A549 (cell line): ENCODE data around the gene NEUROG1. TPM values are rescaled to one million over a fixed set of nuclear protein-coding genes. Genes with fewer than 3 reads are reported as not detected.

Source experiments
- ATAC-seq, 2 experiments: fragments of 200-7000 bp in 1 of 2; fragments of >200 bp in 1 of 2; cut with Nextera tagmentation in 1 of 2; cut with Tn5 transposase in 1 of 2; 3 replicates each; pipeline versions ENCODE4 v1.8.0 to v1.9.1; 2018 to 2020; ENCODE audit warnings: mild to moderate bottlenecking in 1 of 2, moderate library complexity in 1 of 2
- CTCF ChIA-PET: fragments of 300-600 bp; sonication (Branson Sonifier 250); formaldehyde crosslinking; extraction: SDS; loops from one replicate; lab custom pipeline; 2021; ENCODE audit warnings: antibody characterized with exemption, inconsistent platforms; lab: Yijun Ruan, JAX
- POLR2A ChIA-PET: fragments of 350-600 bp; formaldehyde crosslinking; extraction: SDS; loops from one replicate; lab custom pipeline; 2021; ENCODE audit warnings: antibody characterized with exemption, inconsistent platforms; lab: Yijun Ruan, JAX
- DNase-seq, 2 experiments: peaks; one replicate each; pipeline versions ENCODE4 v3.0.0 to v3.0.0-alpha.2; 2011 to 2016; ENCODE audit warnings: low read depth in 1 of 2, low spot score in 1 of 2
- FAIRE-seq: peaks from 2 replicates; lab custom pipeline; 2011; peaks lifted over from hg19 to GRCh38; lab: Jason Lieb, UNC
- H3K27ac ChIP-seq, 2 experiments: fragments of >200 bp; sonication (Bioruptor Twin); formaldehyde crosslinking; 3 replicates each; pipeline ENCODE4 v1.5.1; 2016 to 2017
- H3K4me1 ChIP-seq: fragments of >200 bp; sonication (Bioruptor Twin); formaldehyde crosslinking; 3 replicates; pipeline ENCODE4 v1.6.1; 2016
- H3K4me2 ChIP-seq: fragments of >200 bp; sonication (Bioruptor Twin); formaldehyde crosslinking; 3 replicates; pipeline ENCODE4 v1.6.1; 2016
- H3K4me3 ChIP-seq: fragments of >200 bp; sonication (Bioruptor Twin); formaldehyde crosslinking; 3 replicates; pipeline ENCODE4 v1.5.1; 2016
- H3K9me3 ChIP-seq: fragments of >200 bp; sonication (Bioruptor Twin); formaldehyde crosslinking; 3 replicates; pipeline ENCODE4 v1.6.1; 2016
- CHD4 ChIP-seq: fragments of 200-600 bp; sonication (generic); IDR thresholded peaks from 2 replicates; pipeline ENCODE4 v1.6.1; 2016; ENCODE audit warnings: antibody characterized with exemption, mild to moderate bottlenecking, borderline replicate concordance
- E2F6 ChIP-seq: IDR thresholded peaks from 2 replicates; pipeline ENCODE4 v1.6.1; 2012; ENCODE audit warnings: low read depth, borderline replicate concordance
- EHF ChIP-seq: fragments of 250-450 bp; sonication (Bioruptor Pico); IDR thresholded peaks from 2 replicates; pipeline ENCODE4 v1.5.0; 2020; ENCODE audit warnings: mild to moderate bottlenecking
- ESRRA ChIP-seq: fragments of 150-350 bp; IDR thresholded peaks from 2 replicates; pipeline ENCODE4 v1.6.1; 2014; ENCODE audit warnings: mild to moderate bottlenecking, low read length, borderline replicate concordance
- GATA3 ChIP-seq: IDR thresholded peaks from 2 replicates; pipeline ENCODE4 v1.6.1; 2012; ENCODE audit warnings: borderline replicate concordance
- HDAC2 ChIP-seq: fragments of 200-600 bp; sonication (generic); IDR thresholded peaks from 2 replicates; pipeline ENCODE4 v1.6.1; 2016
- HOXA7 ChIP-seq: fragments of 250-450 bp; sonication (Bioruptor Pico); IDR thresholded peaks from 2 replicates; pipeline ENCODE4 v1.5.0; 2020; ENCODE audit warnings: mild to moderate bottlenecking, moderate library complexity
- HOXB13 ChIP-seq: fragments of 250-450 bp; sonication (Bioruptor Pico); IDR thresholded peaks from 2 replicates; pipeline ENCODE4 v1.5.0; 2020; ENCODE audit warnings: low read depth, mild to moderate bottlenecking, moderate library complexity
- HOXB5 ChIP-seq: fragments of 250-450 bp; sonication (Bioruptor Pico); IDR thresholded peaks from 2 replicates; pipeline ENCODE4 v1.5.0; 2020; ENCODE audit warnings: mild to moderate bottlenecking, moderate library complexity
- JUN ChIP-seq, 2 experiments: fragments of >200 bp; sonication (Bioruptor Twin); formaldehyde crosslinking; IDR thresholded peaks; 2 replicates in 1 of 2; 3 replicates in 1 of 2; pipeline ENCODE4 v1.6.1; 2016 to 2017
- MAZ ChIP-seq: fragments of 150-350 bp; IDR thresholded peaks from 2 replicates; pipeline ENCODE4 v1.6.1; 2014; ENCODE audit warnings: antibody characterized with exemption, low read depth, low read length, borderline replicate concordance
- NPAS2 ChIP-seq: fragments of 250-450 bp; sonication (Bioruptor Pico); IDR thresholded peaks from 2 replicates; pipeline ENCODE4 v1.8.0; 2022; ENCODE audit warnings: mild to moderate bottlenecking, moderate library complexity, borderline replicate concordance
- NR3C1 ChIP-seq: fragments of >200 bp; sonication (Bioruptor Twin); formaldehyde crosslinking; IDR thresholded peaks from 3 replicates; pipeline ENCODE4 v1.6.1; 2017
- POLR2AphosphoS2 ChIP-seq: conservative IDR thresholded peaks from 2 replicates; pipeline ENCODE4 v1.6.1; 2012; ENCODE audit warnings: low read length, improper control_type of control experiment, inconsistent platforms
- RAD21 ChIP-seq, 2 experiments: fragments of >200 bp in 1 of 2; sonication (Bioruptor Twin) in 1 of 2; formaldehyde crosslinking in 1 of 2; IDR thresholded peaks in 1 of 2; conservative IDR thresholded peaks in 1 of 2; 2 replicates in 1 of 2; 3 replicates in 1 of 2; pipeline ENCODE4 v1.6.1; 2012 to 2018; ENCODE audit warnings: inconsistent platforms in 1 of 2
- RARB ChIP-seq: fragments of 250-450 bp; sonication (Bioruptor Pico); IDR thresholded peaks from 2 replicates; pipeline ENCODE4 v1.8.0; 2021; ENCODE audit warnings: mild to moderate bottlenecking, moderate library complexity
- RCOR1 ChIP-seq: fragments of 150-350 bp; IDR thresholded peaks from 2 replicates; pipeline ENCODE4 v1.6.1; 2014; ENCODE audit warnings: antibody characterized with exemption, low read length, low read depth
- REST ChIP-seq: fragments of 200-600 bp; sonication (generic); IDR thresholded peaks from 2 replicates; pipeline ENCODE4 v1.6.1; 2016; ENCODE audit warnings: antibody characterized with exemption, mild to moderate bottlenecking, moderate library complexity
- RFX5 ChIP-seq: fragments of 450-650 bp; IDR thresholded peaks from 2 replicates; pipeline ENCODE4 v1.7.1; 2014; ENCODE audit warnings: antibody characterized with exemption, mild to moderate bottlenecking, moderate library complexity
- RNF2 ChIP-seq: fragments of 200-600 bp; sonication (generic); IDR thresholded peaks from 2 replicates; pipeline ENCODE4 v1.6.1; 2016; ENCODE audit warnings: low read depth, mild to moderate bottlenecking, antibody characterized with exemption, moderate library complexity, borderline replicate concordance
- ZC3H11A ChIP-seq: fragments of 450-650 bp; IDR thresholded peaks from 2 replicates; pipeline ENCODE4 v1.6.1; 2014; ENCODE audit warnings: antibody characterized with exemption, mild to moderate bottlenecking
- ZFP36 ChIP-seq: fragments of 450-650 bp; IDR thresholded peaks from 2 replicates; pipeline ENCODE4 v1.6.1; 2014; ENCODE audit warnings: borderline replicate concordance; ENCODE audit not compliant: partially characterized antibody
- WGBS: methylation state at CpG from one replicate; pipeline ENCODE4 v1.1.6; 2017; ENCODE audit errors: missing lambda C conversion rate; 5-methylcytosine and 5-hydroxymethylcytosine counted together
- polyA plus RNA-seq, 4 experiments: library from polyadenylated mRNA; depleted of rRNA in 3 of 4; stranded (reverse); fragments of >200 nt; fragmentation: RNase III in 1 of 4; extraction: RNeasy Plus Mini Kit Qiagen cat#74134 plus additional on column Dnase treatment in 1 of 4; gene quantifications; 2 replicates in 3 of 4; 3 replicates in 1 of 4; pipeline ENCODE4 v1.2.3, GENCODE V29; 2011 to 2017
- TF ChIP-seq, protein P1 (sequence below): fragments of 250-450 bp; sonication (Bioruptor Pico); IDR thresholded peaks from 2 replicates; pipeline ENCODE4 v1.5.0; 2021; ENCODE audit warnings: mild to moderate bottlenecking, moderate library complexity, borderline replicate concordance
- TF ChIP-seq, protein P2 (sequence below): IDR thresholded peaks from 2 replicates; pipeline ENCODE4 v1.6.1; 2012

NEUROG1 gene
- polyA plus RNA-seq, 2 of the 4 experiments (the other 2 are of a cell fraction) = not detected

DNA sequence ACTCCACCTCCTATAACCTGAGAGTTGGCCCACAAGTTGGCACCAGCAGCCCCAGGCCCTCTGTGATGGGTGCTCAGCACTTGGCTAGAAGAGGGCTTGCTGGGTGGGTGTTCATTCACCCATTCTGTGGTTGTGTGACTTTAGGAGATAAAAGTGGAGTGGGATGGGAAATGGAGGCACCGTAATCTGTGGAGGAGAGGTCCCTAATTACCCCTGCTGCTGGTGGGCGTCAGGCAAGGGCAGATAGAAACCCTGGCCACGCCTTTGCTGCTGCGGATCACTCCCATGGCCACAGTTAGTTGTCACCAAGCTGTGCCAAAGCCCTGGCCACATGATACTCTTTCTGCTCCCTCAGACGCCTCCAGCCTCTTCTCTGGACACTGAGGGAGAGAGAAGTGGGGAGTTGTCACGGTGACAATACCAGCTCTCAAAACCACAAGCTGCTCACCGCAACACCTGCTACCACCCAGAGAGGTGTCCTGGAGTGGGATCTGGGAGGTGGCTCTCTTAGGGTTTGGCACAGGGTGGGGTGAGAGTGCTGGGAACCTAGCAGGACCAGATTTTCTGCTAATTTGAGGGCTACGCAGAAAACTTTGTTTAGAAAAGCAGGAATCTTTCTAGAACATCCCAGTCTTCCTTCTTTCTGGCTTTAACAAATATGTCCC is 12.0 kb upstream of the NEUROG1 start (continued):
- no peak for TF ChIP-seq REST
- no peak for TF ChIP-seq ZC3H11A
- TF ChIP-seq RARB = no peak

DNA sequence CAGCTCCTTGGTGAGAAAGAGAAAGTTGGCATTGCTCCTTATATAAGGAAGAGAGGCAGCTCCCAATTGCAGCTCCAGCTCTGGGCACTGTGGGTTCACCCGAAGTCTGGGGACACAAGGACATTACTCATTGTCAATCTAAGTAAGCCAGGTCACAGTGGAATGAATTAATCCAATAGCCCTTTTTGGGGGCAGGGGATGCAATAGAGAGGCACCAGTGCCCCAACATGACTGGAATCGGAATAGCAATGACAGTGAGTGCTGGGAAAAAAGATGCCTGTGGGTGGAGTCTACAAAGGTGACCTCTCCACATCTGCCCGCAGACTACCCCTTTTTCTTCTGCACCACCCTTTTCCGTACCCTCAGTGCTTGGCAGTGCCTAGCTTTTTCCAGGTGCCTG is 11.1 kb upstream of the NEUROG1 start:
- FAIRE-seq = no peak
- ATAC-seq = no peak
- WGBS = 17% methylated on average over 4 of the region's 4 CpGs

DNA sequence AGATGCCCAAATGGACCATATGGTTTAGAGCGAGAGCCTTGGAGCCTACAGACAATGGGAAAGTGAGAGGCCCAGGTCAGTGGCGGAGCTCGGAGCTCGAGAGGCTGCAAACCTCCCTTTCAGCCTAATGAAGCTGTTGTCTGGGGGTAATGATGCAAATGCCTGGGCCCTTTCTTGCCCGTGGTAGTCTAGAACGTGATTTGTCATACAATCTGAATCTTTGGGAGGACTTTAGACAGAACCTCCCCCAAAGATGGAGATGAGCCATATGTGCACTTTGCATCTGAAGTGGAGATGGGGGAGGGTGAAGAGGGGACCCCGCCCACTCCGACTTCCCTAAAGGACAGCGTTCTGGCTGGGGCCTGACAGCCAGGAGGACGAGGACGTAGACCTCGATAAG is 10.3 kb upstream of the NEUROG1 start:
- WGBS = 48% methylated on average over 12 of the region's 12 CpGs
- CTCF ChIA-PET = interaction anchor here (23.2 to 34.8 kb wide), 2 partner anchors 24 to 84 kb away, joined by 600 to 1932 read pairs; partner anchors contain the start of genes CXCL14, DCANP1 and TIFAB
- TF ChIP-seq ESRRA (no peak), MAZ (no peak), RARB (no peak), GATA3 (no peak), EHF (CRISPR knock-in tag) (no peak), CHD4 (no peak), NPAS2 (CRISPR knock-in tag) (no peak), RCOR1 (no peak), ZFP36 (no peak), RFX5 (no peak), NR3C1 (no peak), HOXA7 (CRISPR knock-in tag) (no peak), POLR2AphosphoS2 (no peak)
- TF ChIP-seq, protein P1, sequence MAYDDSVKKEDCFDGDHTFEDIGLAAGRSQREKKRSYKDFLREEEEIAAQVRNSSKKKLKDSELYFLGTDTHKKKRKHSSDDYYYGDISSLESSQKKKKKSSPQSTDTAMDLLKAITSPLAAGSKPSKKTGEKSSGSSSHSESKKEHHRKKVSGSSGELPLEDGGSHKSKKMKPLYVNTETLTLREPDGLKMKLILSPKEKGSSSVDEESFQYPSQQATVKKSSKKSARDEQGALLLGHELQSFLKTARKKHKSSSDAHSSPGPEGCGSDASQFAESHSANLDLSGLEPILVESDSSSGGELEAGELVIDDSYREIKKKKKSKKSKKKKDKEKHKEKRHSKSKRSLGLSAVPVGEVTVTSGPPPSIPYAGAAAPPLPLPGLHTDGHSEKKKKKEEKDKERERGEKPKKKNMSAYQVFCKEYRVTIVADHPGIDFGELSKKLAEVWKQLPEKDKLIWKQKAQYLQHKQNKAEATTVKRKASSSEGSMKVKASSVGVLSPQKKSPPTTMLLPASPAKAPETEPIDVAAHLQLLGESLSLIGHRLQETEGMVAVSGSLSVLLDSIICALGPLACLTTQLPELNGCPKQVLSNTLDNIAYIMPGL (CRISPR knock-in tag) = no peak
- H3K4me2 ChIP-seq = no peak overlapping the region
- POLR2A ChIA-PET = no interaction called here
- no peaks in the 10 kb centered on the region for H3K4me1 ChIP-seq
- H3K4me3 ChIP-seq = no peak overlapping the region
- FAIRE-seq (no peak), DNase-seq (no peak), ATAC-seq (no peak)
- H3K9me3 ChIP-seq = no peaks in the 10 kb centered on the region
- no peak overlapping the region for H3K27ac ChIP-seq

More for the DNA sequence above, 11.1 kb upstream of the NEUROG1 start:
- ChIA-PET CTCF (interaction anchor here (1.1 to 34.8 kb wide), 3 partner anchors 23 to 283 kb away, joined by 4 to 1932 read pairs (median 600); partner anchors contain the start of genes CXCL14, DCANP1 and TIFAB), POLR2A (no interaction called here)
- DNase-seq = no peak
- Histone ChIP-seq H3K4me3 (no peak overlapping the region), H3K4me1 (no peaks in the 10 kb centered on the region), H3K4me2 (no peak overlapping the region), H3K9me3 (no peaks in the 10 kb centered on the region), H3K27ac (no peak overlapping the region)
- no peak for TF ChIP-seq NR3C1
- TF ChIP-seq HOXA7 (CRISPR knock-in tag) = no peak
- TF ChIP-seq HOXB5 (CRISPR knock-in tag) = no peak
- TF ChIP-seq ESRRA = no peak
- TF ChIP-seq RNF2 = no peak
- TF ChIP-seq RAD21 (conservative IDR thresholded peaks at IDR 0.05 in 1 of 2, IDR thresholded peaks at IDR 0.05 in 1 of 2) = no peak
- TF ChIP-seq JUN (IDR thresholded peaks at IDR 0.05) = no peak
- TF ChIP-seq E2F6 = no peak
- TF ChIP-seq HDAC2 = no peak
- TF ChIP-seq, protein P1 (CRISPR knock-in tag) = no peak
- TF ChIP-seq HOXB13 = no peak
- TF ChIP-seq, protein P2, sequence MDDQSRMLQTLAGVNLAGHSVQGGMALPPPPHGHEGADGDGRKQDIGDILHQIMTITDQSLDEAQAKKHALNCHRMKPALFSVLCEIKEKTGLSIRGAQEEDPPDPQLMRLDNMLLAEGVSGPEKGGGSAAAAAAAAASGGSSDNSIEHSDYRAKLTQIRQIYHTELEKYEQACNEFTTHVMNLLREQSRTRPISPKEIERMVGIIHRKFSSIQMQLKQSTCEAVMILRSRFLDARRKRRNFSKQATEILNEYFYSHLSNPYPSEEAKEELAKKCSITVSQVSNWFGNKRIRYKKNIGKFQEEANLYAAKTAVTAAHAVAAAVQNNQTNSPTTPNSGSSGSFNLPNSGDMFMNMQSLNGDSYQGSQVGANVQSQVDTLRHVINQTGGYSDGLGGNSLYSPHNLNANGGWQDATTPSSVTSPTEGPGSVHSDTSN = no peak
